GM12872 (cell line): ENCODE data around the gene EIF2AK3.

Source experiments
- TF ChIP-seq, protein P1 (sequence below): IDR thresholded peaks from 3 replicates; pipeline ENCODE4 v1.5.1; 2011; ENCODE audit warnings: low read depth, mild to moderate bottlenecking, low read length, moderate library complexity; ENCODE audit not compliant: insufficient read depth

Gene EIF2AK3

DNA sequence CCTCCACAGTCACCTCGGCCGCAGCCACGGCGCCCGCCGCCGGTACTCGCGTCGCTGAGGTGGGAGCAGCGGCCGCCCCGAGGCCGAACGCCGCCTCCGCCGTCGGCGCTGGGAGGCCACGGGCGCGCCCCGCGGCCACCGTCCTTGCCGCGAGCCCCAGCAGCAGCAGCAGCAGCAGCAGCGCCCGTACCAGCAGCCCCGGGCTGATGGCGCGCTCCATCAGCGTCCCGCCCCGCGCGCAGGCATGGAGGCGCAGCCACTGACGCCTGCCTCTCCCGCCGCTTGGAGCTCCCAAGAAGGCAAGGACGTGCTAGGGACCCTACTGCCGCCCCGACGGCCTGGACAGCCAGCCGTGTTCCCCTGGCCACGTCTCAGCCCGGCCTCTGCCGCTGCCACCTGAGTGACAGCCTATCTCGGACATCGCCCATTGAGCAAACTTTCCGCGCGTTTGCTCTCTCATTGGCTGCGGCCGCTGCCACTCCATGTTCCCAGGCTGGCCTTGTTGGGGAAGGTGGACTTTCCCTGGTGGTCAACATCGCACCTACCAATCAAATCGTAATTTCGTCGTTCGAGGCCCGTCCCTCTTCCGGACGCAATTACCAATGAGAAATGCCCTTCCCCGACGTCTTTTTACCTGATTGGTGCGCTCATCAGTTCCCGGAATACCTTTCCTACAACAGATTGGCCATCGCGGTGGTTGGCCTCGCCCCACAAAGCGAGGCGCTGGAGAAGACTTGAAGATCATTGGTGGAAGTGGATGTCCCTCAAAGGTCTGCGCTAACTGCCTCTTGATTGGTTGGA, at the start of gene EIF2AK3:
Gene EIF2AK3 (minus strand): TSS at position 410 of the 801 bp plus-strand sequence. CDS start 190 bp downstream, at position 220.
- TF ChIP-seq, protein P1, sequence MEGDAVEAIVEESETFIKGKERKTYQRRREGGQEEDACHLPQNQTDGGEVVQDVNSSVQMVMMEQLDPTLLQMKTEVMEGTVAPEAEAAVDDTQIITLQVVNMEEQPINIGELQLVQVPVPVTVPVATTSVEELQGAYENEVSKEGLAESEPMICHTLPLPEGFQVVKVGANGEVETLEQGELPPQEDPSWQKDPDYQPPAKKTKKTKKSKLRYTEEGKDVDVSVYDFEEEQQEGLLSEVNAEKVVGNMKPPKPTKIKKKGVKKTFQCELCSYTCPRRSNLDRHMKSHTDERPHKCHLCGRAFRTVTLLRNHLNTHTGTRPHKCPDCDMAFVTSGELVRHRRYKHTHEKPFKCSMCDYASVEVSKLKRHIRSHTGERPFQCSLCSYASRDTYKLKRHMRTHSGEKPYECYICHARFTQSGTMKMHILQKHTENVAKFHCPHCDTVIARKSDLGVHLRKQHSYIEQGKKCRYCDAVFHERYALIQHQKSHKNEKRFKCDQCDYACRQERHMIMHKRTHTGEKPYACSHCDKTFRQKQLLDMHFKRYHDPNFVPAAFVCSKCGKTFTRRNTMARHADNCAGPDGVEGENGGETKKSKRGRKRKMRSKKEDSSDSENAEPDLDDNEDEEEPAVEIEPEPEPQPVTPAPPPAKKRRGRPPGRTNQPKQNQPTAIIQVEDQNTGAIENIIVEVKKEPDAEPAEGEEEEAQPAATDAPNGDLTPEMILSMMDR, result no peak

DNA sequence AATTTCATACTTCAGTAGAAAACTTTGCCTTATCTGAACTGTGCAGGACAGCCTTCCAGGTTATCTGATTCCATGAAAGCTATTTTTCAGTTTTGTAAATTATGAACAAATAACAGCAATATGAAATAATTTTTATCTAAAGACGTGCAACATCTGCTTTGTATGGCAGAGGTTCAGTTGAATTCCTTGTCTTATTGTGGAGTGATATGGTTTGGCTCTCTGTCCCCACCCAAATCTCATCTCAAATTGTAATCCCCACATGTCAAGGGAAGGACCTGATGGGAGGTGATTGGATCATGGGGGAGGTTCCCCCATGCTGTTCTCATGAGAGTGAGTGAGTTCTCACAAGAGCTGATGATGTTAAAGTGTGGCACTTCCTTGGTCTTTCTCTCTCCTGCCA, 46.1 kb upstream of the EIF2AK3 start:
- TF ChIP-seq, protein P1, result no peak

DNA sequence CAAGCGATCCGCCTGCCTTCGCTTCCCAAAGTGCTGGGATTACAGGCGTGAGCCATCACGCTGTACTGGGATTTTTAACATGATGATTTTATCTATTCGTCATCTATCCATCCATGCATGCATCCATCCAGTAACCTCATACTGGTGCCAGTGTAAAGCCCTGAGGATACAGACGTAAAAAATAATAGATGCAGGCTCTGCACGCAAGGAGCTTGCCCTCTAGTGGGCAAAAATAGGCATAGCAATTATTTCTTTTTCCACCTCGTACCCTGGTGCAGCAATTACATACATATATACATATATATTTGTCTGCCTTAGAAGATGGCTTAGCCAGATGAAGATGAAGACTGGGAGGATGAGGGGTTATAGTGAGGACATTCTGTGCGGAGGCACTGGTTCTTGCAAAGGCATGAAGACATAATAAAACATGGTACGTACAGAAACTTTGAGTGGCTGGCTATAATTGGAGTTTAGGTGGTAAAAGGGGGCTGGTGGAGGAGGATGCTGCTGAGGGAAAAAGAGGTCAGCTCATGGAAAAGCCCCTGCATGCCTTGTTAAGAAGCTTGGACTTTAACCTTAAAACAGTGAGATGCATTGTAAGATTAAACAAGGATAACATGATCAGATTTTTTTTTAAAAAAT, 44.6 kb upstream of the EIF2AK3 start:
- TF ChIP-seq, protein P1, result peak; percentile 80

DNA sequence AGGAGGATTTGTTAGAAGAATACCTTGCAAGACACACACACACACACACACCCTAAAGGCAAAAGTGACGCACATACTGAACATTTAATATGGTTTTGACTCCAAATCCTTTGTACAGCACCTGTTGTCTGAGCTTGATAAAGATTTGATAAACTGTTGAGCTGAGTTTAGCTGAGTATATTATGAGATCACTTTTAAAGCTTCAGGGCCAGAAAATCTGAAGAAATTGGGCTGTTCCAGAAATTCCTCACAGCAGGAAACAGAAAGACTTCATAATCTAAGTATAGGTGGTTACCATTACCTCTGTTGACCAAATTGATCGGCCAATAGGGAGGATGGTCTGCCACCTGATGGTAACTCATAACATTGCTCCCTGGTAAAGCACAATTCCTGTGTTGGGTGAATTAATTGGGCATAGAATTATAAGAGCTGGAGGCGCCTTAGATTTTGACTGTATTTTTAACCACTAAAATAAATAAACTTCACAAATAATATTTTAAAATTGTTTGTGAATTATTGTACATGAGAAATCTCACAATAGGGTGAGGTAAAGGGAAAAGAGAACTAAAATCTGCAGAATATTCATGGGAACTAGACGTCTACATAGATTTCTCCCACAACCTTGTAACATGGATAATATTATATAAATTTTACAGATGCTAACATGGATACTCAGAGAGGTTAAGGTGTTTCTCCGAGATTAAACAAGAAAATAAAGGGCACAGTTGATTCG, 42.4 kb upstream of the EIF2AK3 start:
- TF ChIP-seq, protein P1, result peak; percentile 70

DNA sequence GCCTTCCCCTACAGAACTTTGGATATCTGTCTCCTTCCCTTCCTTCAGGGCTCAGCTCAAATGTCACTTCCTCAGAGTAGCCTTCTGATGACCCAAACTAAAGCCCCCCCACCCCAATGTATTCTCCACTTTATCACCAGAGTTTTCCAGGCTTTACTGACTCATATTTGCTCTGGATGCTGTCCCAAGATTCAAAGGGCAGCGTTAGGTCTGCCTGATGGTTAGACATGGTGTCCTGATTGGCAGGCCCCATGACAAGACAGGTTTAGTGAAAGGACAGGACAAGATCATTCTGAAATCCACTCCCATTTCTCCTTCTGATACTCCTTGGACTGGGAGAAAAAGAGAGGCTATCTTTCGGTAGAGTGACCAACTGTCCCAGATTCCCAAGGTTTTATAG, 41.6 kb upstream of the EIF2AK3 start:
- TF ChIP-seq, protein P1, result no peak

DNA sequence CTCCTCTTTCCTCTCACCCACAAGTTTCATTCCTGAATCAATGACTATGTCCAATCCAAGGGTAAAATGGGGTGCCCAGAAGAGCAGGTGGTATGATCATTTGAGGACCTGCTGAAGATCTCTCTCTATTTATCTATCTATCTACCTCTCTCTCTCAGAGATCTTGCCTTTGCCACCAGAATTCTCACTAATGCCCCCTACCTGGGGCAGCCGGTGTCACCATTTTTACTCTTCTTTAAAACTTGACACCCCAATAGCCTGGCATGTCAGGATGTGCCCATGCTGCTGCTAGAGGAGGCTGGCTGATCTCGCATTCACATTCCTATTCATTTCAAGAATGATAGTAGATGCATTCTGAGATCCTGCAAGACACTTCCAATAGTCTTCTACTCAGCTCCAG, 40.0 kb upstream of the EIF2AK3 start:
- TF ChIP-seq, protein P1, result 0 out of 3 replicates have a peak, but pooled peaks have one; percentile 8

DNA sequence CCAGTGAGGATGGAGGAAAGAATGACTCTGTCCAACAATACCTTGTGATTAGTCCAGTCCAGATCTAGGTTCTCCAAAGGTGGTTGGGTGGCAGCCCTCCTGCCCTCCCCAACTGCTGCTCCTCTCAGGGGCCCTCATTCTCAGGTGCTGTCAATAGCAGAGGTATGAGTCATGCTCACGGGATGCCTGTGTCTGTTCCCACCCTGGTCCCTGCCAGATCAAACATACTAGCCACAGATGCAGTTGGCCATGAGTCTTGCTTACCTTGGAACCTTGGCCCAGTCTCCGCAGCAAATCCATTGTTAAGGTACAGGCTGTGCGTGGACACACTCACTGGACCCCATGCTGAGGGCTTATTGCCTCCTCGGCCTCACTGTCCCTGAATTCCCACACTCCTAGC, 39.3 kb upstream of the EIF2AK3 start:
- TF ChIP-seq, protein P1, result no peak
